PC-3 (cell line): ENCODE measurements around the gene CROCC2. TPM values are rescaled to one million over a fixed set of nuclear protein-coding genes. Genes with fewer than 3 reads are reported as not detected.

Source experiments
- ATAC-seq: fragments of 200-7000 bp; cut with Tn5 transposase; 2 replicates; pipeline ENCODE4 v1.9.1; 2020; ENCODE audit warnings: mild to moderate bottlenecking, moderate library complexity
- BruUV-seq: library from RNA; stranded (reverse); fragments of 400-500 nt; replicated peaks from 2 replicates; lab custom pipeline; 2021; lab: Mats Ljungman, UMichigan
- CTCF ChIA-PET: fragments of 300-600 bp; sonication (Branson Sonifier 250); formaldehyde crosslinking; loops from one replicate; lab custom pipeline; 2022; ENCODE audit warnings: antibody characterized with exemption; lab: Charles Lee
- POLR2A ChIA-PET: fragments of 300-600 bp; sonication (Branson Sonifier 250); formaldehyde crosslinking; loops from one replicate; lab custom pipeline; 2022; ENCODE audit warnings: antibody characterized with exemption; ENCODE audit not compliant: unreplicated experiment; lab: Charles Lee
- DNase-seq: peaks from one replicate; pipeline ENCODE4 v3.0.0-alpha.2; 2015
- H2AFZ ChIP-seq: fragments of 300-600 bp; sonication (generic); 2 replicates; pipeline ENCODE4 v1.6.0; 2016; ENCODE audit warnings: antibody characterized with exemption, low read length
- H3F3A ChIP-seq: fragments of 300-600 bp; sonication (generic); one replicate; pipeline ENCODE4 v1.6.0; 2017; ENCODE audit warnings: antibody characterized with exemption, low read length, control low read depth, mild to moderate bottlenecking; ENCODE audit not compliant: unreplicated experiment
- H3K27ac ChIP-seq: fragments of 300-600 bp; sonication (generic); 2 replicates; pipeline ENCODE4 v1.5.1; 2016; ENCODE audit warnings: mild to moderate bottlenecking, low read length
- H3K27me3 ChIP-seq: fragments of 300-600 bp; sonication (generic); 2 replicates; pipeline ENCODE4 v1.6.1; 2016; ENCODE audit warnings: low read length, mixed read lengths
- H3K36me3 ChIP-seq: fragments of 300-600 bp; sonication (generic); 2 replicates; pipeline ENCODE4 v1.6.1; 2016; ENCODE audit warnings: low read depth, mixed run types, low read length, mixed read lengths
- H3K4me1 ChIP-seq: fragments of 300-600 bp; sonication (generic); 2 replicates; pipeline ENCODE4 v1.5.1; 2016; ENCODE audit warnings: low read length; ENCODE audit not compliant: insufficient read depth
- H3K4me2 ChIP-seq: fragments of 300-600 bp; sonication (generic); 2 replicates; pipeline ENCODE4 v1.6.0; 2016; ENCODE audit warnings: low read length
- H3K4me3 ChIP-seq: fragments of 300-600 bp; sonication (generic); 2 replicates; pipeline ENCODE4 v1.5.1; 2016; ENCODE audit warnings: mild to moderate bottlenecking, low read length, mixed read lengths
- H3K79me2 ChIP-seq: fragments of 300-600 bp; sonication (generic); 2 replicates; pipeline ENCODE4 v1.6.1; 2017; ENCODE audit warnings: low read length, mixed read lengths
- H3K9ac ChIP-seq: fragments of 300-600 bp; sonication (generic); 2 replicates; pipeline ENCODE4 v1.6.0; 2016; ENCODE audit warnings: mild to moderate bottlenecking, low read length
- H3K9me2 ChIP-seq: fragments of 300-600 bp; sonication (generic); replicated peaks from 2 replicates; pipeline ENCODE4 v1.6.1; 2016; ENCODE audit warnings: mixed run types, low read length, mixed read lengths
- H3K9me3 ChIP-seq: fragments of 300-600 bp; sonication (generic); 2 replicates; pipeline ENCODE4 v1.6.1; 2016; ENCODE audit warnings: low read length, mixed read lengths
- H4K20me1 ChIP-seq: fragments of 300-600 bp; sonication (generic); 2 replicates; pipeline ENCODE4 v1.6.1; 2016; ENCODE audit warnings: low read length, mixed read lengths
- EZH2 ChIP-seq: fragments of 300-600 bp; sonication (generic); IDR thresholded peaks from one replicate; pipeline ENCODE4 v1.6.1; 2017; ENCODE audit warnings: antibody characterized with exemption, mild to moderate bottlenecking, low read length; ENCODE audit not compliant: unreplicated experiment
- EZH2phosphoT487 ChIP-seq: fragments of 300-600 bp; sonication (generic); IDR thresholded peaks from 2 replicates; pipeline ENCODE4 v1.6.1; 2018; ENCODE audit warnings: mild to moderate bottlenecking, antibody characterized with exemption, low read length, borderline replicate concordance
- intact Hi-C: fragments of 100-400 bp; cut with micrococcal nuclease; formaldehyde crosslinking; loops from 2 replicates; pipeline ENCODE4 v1.9.0; 2023
- total RNA-seq: library from RNA; depleted of rRNA; stranded (reverse); fragments of >200 nt; gene quantifications from 2 replicates; pipeline ENCODE4 v1.2.3, GENCODE V29; 2014
- TF ChIP-seq, protein P1 (sequence below): fragments of 300-600 bp; sonication (generic); conservative IDR thresholded peaks from 2 replicates; pipeline ENCODE4 v1.5.1; 2017; ENCODE audit warnings: antibody characterized with exemption, low read depth, mild to moderate bottlenecking, low read length

Gene CROCC2
- total RNA-seq, 1 experiment from 2014 or later, result not detected

DNA sequence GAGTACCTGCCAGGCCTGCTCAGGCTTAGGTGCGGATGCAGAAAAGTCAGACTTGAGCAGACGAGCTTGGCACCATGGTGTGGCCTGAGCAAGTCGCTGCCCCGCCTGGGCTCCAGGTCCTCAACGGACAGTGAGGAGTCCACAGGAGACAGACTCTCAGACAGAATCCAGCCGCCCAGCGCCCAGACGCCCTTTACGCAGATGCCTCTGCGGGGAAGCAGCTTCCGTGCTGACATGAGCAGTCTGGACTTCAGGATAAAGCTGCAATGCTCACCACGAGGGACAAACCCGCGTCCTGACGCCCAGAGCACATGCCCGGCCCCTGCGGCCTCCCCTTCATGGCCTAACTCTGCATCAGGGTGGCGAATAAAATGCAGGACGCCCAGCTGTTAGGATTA, 6.7 kb upstream of the CROCC2 start:
- ChIA-PET POLR2A (no interaction called here), CTCF (no interaction called here)
- no peak for DNase-seq
- no peaks in the 10 kb centered on the region for H4K20me1 ChIP-seq
- no peak overlapping the region for H3K27ac ChIP-seq
- ATAC-seq, result no peak
- no peaks in the 10 kb centered on the region for H3K9me3 ChIP-seq
- H3K9me2 ChIP-seq, result no peaks in the 10 kb centered on the region
- BruUV-seq, result no TSS peak
- no peak overlapping the region for H2AFZ ChIP-seq
- H3K4me2 ChIP-seq, result no peak overlapping the region
- H3K4me3 ChIP-seq, result no peak overlapping the region
- no peak overlapping the region for H3K9ac ChIP-seq
- H3K4me1 ChIP-seq, result peaks cover 14% of the 10 kb centered on the region
- H3F3A ChIP-seq, result no peaks in the 10 kb centered on the region
- no peaks in the 10 kb centered on the region for H3K36me3 ChIP-seq
- H3K27me3 ChIP-seq, result no peaks in the 10 kb centered on the region
- TF ChIP-seq, protein P1, sequence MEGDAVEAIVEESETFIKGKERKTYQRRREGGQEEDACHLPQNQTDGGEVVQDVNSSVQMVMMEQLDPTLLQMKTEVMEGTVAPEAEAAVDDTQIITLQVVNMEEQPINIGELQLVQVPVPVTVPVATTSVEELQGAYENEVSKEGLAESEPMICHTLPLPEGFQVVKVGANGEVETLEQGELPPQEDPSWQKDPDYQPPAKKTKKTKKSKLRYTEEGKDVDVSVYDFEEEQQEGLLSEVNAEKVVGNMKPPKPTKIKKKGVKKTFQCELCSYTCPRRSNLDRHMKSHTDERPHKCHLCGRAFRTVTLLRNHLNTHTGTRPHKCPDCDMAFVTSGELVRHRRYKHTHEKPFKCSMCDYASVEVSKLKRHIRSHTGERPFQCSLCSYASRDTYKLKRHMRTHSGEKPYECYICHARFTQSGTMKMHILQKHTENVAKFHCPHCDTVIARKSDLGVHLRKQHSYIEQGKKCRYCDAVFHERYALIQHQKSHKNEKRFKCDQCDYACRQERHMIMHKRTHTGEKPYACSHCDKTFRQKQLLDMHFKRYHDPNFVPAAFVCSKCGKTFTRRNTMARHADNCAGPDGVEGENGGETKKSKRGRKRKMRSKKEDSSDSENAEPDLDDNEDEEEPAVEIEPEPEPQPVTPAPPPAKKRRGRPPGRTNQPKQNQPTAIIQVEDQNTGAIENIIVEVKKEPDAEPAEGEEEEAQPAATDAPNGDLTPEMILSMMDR, result no peak
- no peak for TF ChIP-seq EZH2phosphoT487
- TF ChIP-seq EZH2, result no peak
- H3K79me2 ChIP-seq, result no peaks in the 10 kb centered on the region
- intact Hi-C loops, result no loop called here

DNA sequence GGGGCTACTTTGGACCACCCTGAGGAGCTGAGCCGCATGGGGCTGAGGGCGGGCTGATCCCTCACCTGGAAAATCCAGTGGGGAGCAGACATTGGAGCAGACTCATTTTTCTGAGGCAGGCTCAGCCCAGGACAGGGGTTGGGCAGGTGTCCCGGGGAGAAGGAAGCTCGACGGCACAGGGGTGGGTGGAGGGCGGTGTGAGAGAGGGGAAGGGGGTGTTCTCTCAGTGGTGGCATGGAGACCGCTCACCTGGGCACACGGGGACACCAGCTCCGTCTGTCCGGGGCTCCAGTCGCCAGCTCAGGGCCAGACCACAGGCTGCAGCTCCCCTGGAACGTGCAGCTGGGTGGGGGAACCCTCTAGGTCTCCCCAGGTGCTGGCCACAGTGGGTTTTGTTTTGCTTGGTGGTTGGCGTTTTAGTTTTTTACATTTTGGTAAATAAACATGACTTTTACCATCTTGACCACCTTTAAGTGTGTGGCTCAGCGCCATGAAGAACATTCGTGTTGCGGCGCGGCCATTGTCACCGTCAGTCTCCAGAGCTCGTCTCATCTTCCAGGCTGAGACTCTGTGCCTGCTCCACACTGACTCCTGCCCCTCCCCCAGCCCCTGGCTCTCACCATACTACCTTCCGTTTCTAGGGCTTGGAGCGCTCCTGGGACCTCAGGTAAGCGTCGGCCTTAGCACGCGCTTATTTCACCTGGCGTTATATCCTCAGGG, 5.8 kb upstream of the CROCC2 start:
- H3K4me3 ChIP-seq, result no peak overlapping the region
- H3K9ac ChIP-seq, result no peak overlapping the region
- H3K79me2 ChIP-seq, result no peaks in the 10 kb centered on the region
- intact Hi-C loops, result no loop called here
- ChIA-PET POLR2A (no interaction called here), CTCF (no interaction called here)
- H3K4me2 ChIP-seq, result no peak overlapping the region
- no peaks in the 10 kb centered on the region for H3K27me3 ChIP-seq
- DNase-seq, result no peak
- H3K36me3 ChIP-seq, result no peaks in the 10 kb centered on the region
- H3F3A ChIP-seq, result no peaks in the 10 kb centered on the region
- ATAC-seq, result no peak
- no TSS peak for BruUV-seq
- H3K27ac ChIP-seq, result no peak overlapping the region
- peaks cover 14% of the 10 kb centered on the region for H3K4me1 ChIP-seq
- no peak for TF ChIP-seq EZH2phosphoT487
- no peak for TF ChIP-seq EZH2
- TF ChIP-seq, protein P1, result no peak
- no peaks in the 10 kb centered on the region for H4K20me1 ChIP-seq
- H3K9me2 ChIP-seq, result no peaks in the 10 kb centered on the region
- H2AFZ ChIP-seq, result no peak overlapping the region
- H3K9me3 ChIP-seq, result no peaks in the 10 kb centered on the region

GRCh38 chr2:240901986-240902614, 4.0 kb upstream of the CROCC2 start:
- Histone ChIP-seq H3K9me2 (no peaks in the 10 kb centered on the region), H2AFZ (no peak overlapping the region), H4K20me1 (no peaks in the 10 kb centered on the region), H3F3A (no peaks in the 10 kb centered on the region), H3K9ac (no peak overlapping the region), H3K27me3 (no peaks in the 10 kb centered on the region), H3K79me2 (no peaks in the 10 kb centered on the region), H3K9me3 (no peaks in the 10 kb centered on the region), H3K36me3 (no peaks in the 10 kb centered on the region), H3K4me1 (peaks cover 5% of the 10 kb centered on the region; the same call in 1 of the 2 replicates), H3K4me2 (no peak overlapping the region), H3K27ac (no peak overlapping the region), H3K4me3 (no peak overlapping the region)
- no peak for TF ChIP-seq EZH2phosphoT487
- TF ChIP-seq, protein P1, result no peak
- TF ChIP-seq EZH2, result no peak
- intact Hi-C loops, result no loop called here
- ChIA-PET POLR2A (no interaction called here), CTCF (no interaction called here)
- DNase-seq (no peak), ATAC-seq (no peak)
- no TSS peak for BruUV-seq
